GM23338 (cell line): ENCODE results near the gene IGSF8. TPM values are rescaled to one million over a fixed set of nuclear protein-coding genes. Genes with fewer than 3 reads are reported as not detected.

ENCODE experiments used
- ATAC-seq: fragments of 200-7000 bp; cut with Tn5 transposase; 3 replicates; pipeline ENCODE4 v1.9.1; 2020
- DNase-seq: peaks from one replicate; pipeline ENCODE4 v3.0.0-alpha.2; 2015; ENCODE audit warnings: low spot score
- H2AFZ ChIP-seq: fragments of 200-600 bp; sonication (generic); 2 replicates; pipeline ENCODE4 v1.8.0; 2016; ENCODE audit warnings: antibody characterized with exemption, mild to moderate bottlenecking, moderate library complexity
- H3F3A ChIP-seq: fragments of 200-600 bp; sonication (generic); replicated peaks from 2 replicates; pipeline ENCODE4 v1.8.0; 2017; ENCODE audit warnings: antibody characterized with exemption, mixed run types, low read depth
- H3K27ac ChIP-seq: fragments of 200-600 bp; sonication (generic); 2 replicates; pipeline ENCODE4 v1.6.1; 2016; ENCODE audit warnings: low read depth
- H3K27me3 ChIP-seq: fragments of 200-600 bp; sonication (generic); 2 replicates; pipeline ENCODE4 v1.8.0; 2016; ENCODE audit warnings: mild to moderate bottlenecking, mixed run types, moderate library complexity; ENCODE audit not compliant: insufficient read depth
- H3K36me3 ChIP-seq: fragments of 200-600 bp; sonication (generic); 2 replicates; pipeline ENCODE4 v1.8.0; 2016; ENCODE audit warnings: mild to moderate bottlenecking; ENCODE audit not compliant: insufficient read depth
- H3K4me1 ChIP-seq: fragments of 200-600 bp; sonication (generic); 2 replicates; pipeline ENCODE4 v1.8.0; 2016; ENCODE audit warnings: mild to moderate bottlenecking, moderate library complexity; ENCODE audit not compliant: insufficient read depth
- H3K4me2 ChIP-seq: fragments of 200-600 bp; sonication (generic); 2 replicates; pipeline ENCODE4 v1.7.1; 2017; ENCODE audit warnings: mixed run types
- H3K4me3 ChIP-seq: fragments of 200-600 bp; sonication (generic); 2 replicates; pipeline ENCODE4 v1.6.1; 2016; ENCODE audit warnings: mixed run types
- H3K79me2 ChIP-seq: fragments of 200-600 bp; sonication (generic); replicated peaks from 2 replicates; pipeline ENCODE4 v1.8.0; 2017; ENCODE audit warnings: mild to moderate bottlenecking; ENCODE audit not compliant: insufficient read depth
- H3K9me2 ChIP-seq: fragments of 200-600 bp; sonication (generic); 2 replicates; pipeline ENCODE4 v1.8.0; 2017; ENCODE audit not compliant: insufficient read depth
- H4K20me1 ChIP-seq: fragments of 200-600 bp; sonication (generic); replicated peaks from 2 replicates; pipeline ENCODE4 v1.8.0; 2017; ENCODE audit warnings: mild to moderate bottlenecking; ENCODE audit not compliant: insufficient read depth
- H3K27ac Mint-ChIP-seq: 2 replicates; pipeline ENCODE4 v1.8.0; 2020; ENCODE audit warnings: inconsistent platforms, mild to moderate bottlenecking, moderate library complexity, mixed read lengths
- H3K27me3 Mint-ChIP-seq: 3 replicates; pipeline ENCODE4 v1.8.0; 2022; ENCODE audit warnings: low read depth, mild to moderate bottlenecking, moderate library complexity, mixed read lengths, inconsistent platforms; ENCODE audit not compliant: insufficient read depth, poor library complexity
- H3K36me3 Mint-ChIP-seq: 3 replicates; pipeline ENCODE4 v1.8.0; 2021; ENCODE audit warnings: low read depth, mild to moderate bottlenecking, inconsistent platforms, moderate library complexity, mixed read lengths
- H3K4me1 Mint-ChIP-seq: 3 replicates; pipeline ENCODE4 v1.8.0; 2020; ENCODE audit warnings: mild to moderate bottlenecking, inconsistent platforms, mixed read lengths
- H3K4me3 Mint-ChIP-seq: 3 replicates; pipeline ENCODE4 v1.8.0; 2021; ENCODE audit warnings: moderate library complexity, mild to moderate bottlenecking, inconsistent platforms, mixed read lengths
- H3K9me3 Mint-ChIP-seq: 3 replicates; pipeline ENCODE4 v1.8.0; 2020; ENCODE audit warnings: moderate library complexity, mild to moderate bottlenecking, inconsistent platforms, mixed read lengths
- CREB1 ChIP-seq: fragments of 250-450 bp; sonication (Bioruptor Pico); IDR thresholded peaks from 2 replicates; pipeline ENCODE4 v1.5.0; 2020; ENCODE audit warnings: low read depth, mild to moderate bottlenecking, moderate library complexity
- CTCF ChIP-seq, 2 experiments: fragments of 200-600 bp in 1 of 2; sonication (generic) in 1 of 2; conservative IDR thresholded peaks; 2 replicates each; pipeline versions ENCODE4 v1.5.1 to v1.6.1; 2016 to 2017; ENCODE audit warnings: antibody characterized with exemption in 2 of 2, low read depth in 2 of 2, mild to moderate bottlenecking in 2 of 2, moderate library complexity in 1 of 2
- EZH2phosphoT487 ChIP-seq: fragments of 200-600 bp; sonication (generic); IDR thresholded peaks from one replicate; pipeline ENCODE4 v1.8.1; 2018; ENCODE audit warnings: antibody characterized with exemption; ENCODE audit not compliant: unreplicated experiment
- JUNB ChIP-seq: IDR thresholded peaks from one replicate; pipeline ENCODE4 v1.6.1; 2016; ENCODE audit warnings: antibody characterized with exemption; ENCODE audit not compliant: unreplicated experiment
- NANOG ChIP-seq: IDR thresholded peaks from 2 replicates; pipeline ENCODE4 v1.6.1; 2016; ENCODE audit warnings: antibody characterized with exemption, borderline replicate concordance
- POLR2AphosphoS5 ChIP-seq: IDR thresholded peaks from 2 replicates; pipeline ENCODE4 v1.6.1; 2016; ENCODE audit warnings: antibody characterized with exemption, low read depth
- STAT1 ChIP-seq: IDR thresholded peaks from one replicate; pipeline ENCODE4 v1.6.1; 2016; ENCODE audit warnings: antibody characterized with exemption; ENCODE audit not compliant: unreplicated experiment
- ZNF114 ChIP-seq: fragments of 250-450 bp; sonication (Bioruptor Pico); IDR thresholded peaks from 2 replicates; pipeline ENCODE4 v1.5.0; 2020; ENCODE audit warnings: mild to moderate bottlenecking, moderate library complexity
- ZNF331 ChIP-seq: fragments of 250-450 bp; sonication (Bioruptor Pico); IDR thresholded peaks from 2 replicates; pipeline ENCODE4 v1.5.0; 2020; ENCODE audit warnings: low read depth, mild to moderate bottlenecking, moderate library complexity
- ZNF462 ChIP-seq: fragments of 250-450 bp; sonication (Bioruptor Pico); IDR thresholded peaks from 2 replicates; pipeline ENCODE4 v1.5.0; 2020; ENCODE audit warnings: mild to moderate bottlenecking, moderate library complexity
- polyA plus RNA-seq: library from polyadenylated mRNA; unstranded; fragments of >200 nt; fragmentation: Nextera tagmentation; extraction: Ambion mirVana; gene quantifications from 2 replicates; pipeline ENCODE4 v1.2.1, GENCODE V29; 2016
- total RNA-seq: library from RNA; depleted of rRNA; stranded (reverse); fragments of >200 nt; shearing (Covaris generic); gene quantifications from 2 replicates; pipeline ENCODE4 v1.2.3, GENCODE V29; 2014

IGSF8 gene
- total and polyA plus RNA-seq, 2 experiments from 2014 or later, result 38.4 to 120 TPM

GRCh38 chr1:160109686-160110085, 11.3 kb upstream of the IGSF8 start:
- Mint-ChIP-seq H3K27me3 (peaks cover 19% of the 10 kb centered on the region), H3K36me3 (no peaks in the 10 kb centered on the region), H3K4me1 (peaks cover 47% of the 10 kb centered on the region), H3K9me3 (no peaks in the 10 kb centered on the region), H3K4me3 (no peak overlapping the region), H3K27ac (peak overlapping the region; percentile 71; the same call in 1 of the 2 replicates)
- H3K4me3 ChIP-seq, result no peak overlapping the region
- ATAC-seq (no peak), DNase-seq (no peak)
- H3K4me1 ChIP-seq, result peaks cover 29% of the 10 kb centered on the region
- H3K36me3 ChIP-seq, result no peaks in the 10 kb centered on the region
- no peaks in the 10 kb centered on the region for H3F3A ChIP-seq
- H3K4me2 ChIP-seq, result peak overlapping the region; percentile 60; the same call in 1 of the 2 replicates
- peak overlapping the region; percentile 60 for H2AFZ ChIP-seq
- no peaks in the 10 kb centered on the region for H4K20me1 ChIP-seq
- peaks cover 9% of the 10 kb centered on the region for H3K9me2 ChIP-seq
- no peaks in the 10 kb centered on the region for H3K79me2 ChIP-seq
- H3K27me3 ChIP-seq, result no peaks in the 10 kb centered on the region
- no peak overlapping the region for H3K27ac ChIP-seq
- TF ChIP-seq CREB1 (CRISPR knock-in tag) (no peak), EZH2phosphoT487 (no peak), ZNF114 (CRISPR knock-in tag) (no peak), POLR2AphosphoS5 (no peak), NANOG (no peak), STAT1 (no peak)

- Histone ChIP-seq H3K27ac (no peak overlapping the region), H3K9me2 (peaks cover 9% of the 10 kb centered on the region), H3K4me3 (no peak overlapping the region), H2AFZ (peak overlapping the region; percentile 94), H3K27me3 (no peaks in the 10 kb centered on the region), H4K20me1 (no peaks in the 10 kb centered on the region), H3K4me1 (peaks cover 29% of the 10 kb centered on the region), H3K4me2 (peak overlapping the region; percentile 60; the same call in 1 of the 2 replicates), H3F3A (no peaks in the 10 kb centered on the region), H3K36me3 (no peaks in the 10 kb centered on the region), H3K79me2 (no peaks in the 10 kb centered on the region)
- Mint-ChIP-seq H3K4me1 (peaks cover 48% of the 10 kb centered on the region), H3K36me3 (no peaks in the 10 kb centered on the region), H3K4me3 (no peak overlapping the region; the same call in 2 of the 3 replicates), H3K9me3 (no peaks in the 10 kb centered on the region), H3K27ac (peak overlapping the region; percentile 88), H3K27me3 (peaks cover 21% of the 10 kb centered on the region)
- peak; percentile 72 for ATAC-seq
- DNase-seq, result peak; percentile 81
- TF ChIP-seq POLR2AphosphoS5, result no peak
- no peak for TF ChIP-seq ZNF114 (CRISPR knock-in tag)
- no peak for TF ChIP-seq STAT1
- TF ChIP-seq ZNF331, result no peak
- TF ChIP-seq ZNF462 (CRISPR knock-in tag), result no peak
- peak; percentile 72 to 84 for TF ChIP-seq CTCF (conservative IDR thresholded peaks at IDR 0.05; ENCODE audit: low read depth in 2 of 2)
- peak; percentile 23; the same call in 1 of the 2 replicates for TF ChIP-seq CREB1 (CRISPR knock-in tag)
- TF ChIP-seq JUNB, result no peak
Observed at GRCh38 chr1:160108888-160109662, 10.7 kb upstream of the IGSF8 start.
